Gastrocnemius medialis (tissue), 4 donors: ENCODE data around the gene IQGAP2.

Experiments used
- CTCF ChIP-seq, 5 experiments: fragments of 450-650 bp in 3 of 5; fragments of 200-600 bp in 2 of 5; sonication (generic) in 2 of 5; IDR thresholded peaks in 4 of 5; conservative IDR thresholded peaks in 1 of 5; 1 replicate in 4 of 5; 2 replicates in 1 of 5; pipeline ENCODE4 v1.5.1; 2016 to 2019; ENCODE audit warnings: antibody characterized with exemption in 5 of 5, mild to moderate bottlenecking in 3 of 5, moderate library complexity in 3 of 5
- POLR2A ChIP-seq, 2 donors: fragments of 450-650 bp; IDR thresholded peaks; one replicate each; pipeline ENCODE4 v1.6.1; 2017; ENCODE audit warnings: antibody characterized with exemption in 2 of 2, mild to moderate bottlenecking in 2 of 2, moderate library complexity in 2 of 2

DNA sequence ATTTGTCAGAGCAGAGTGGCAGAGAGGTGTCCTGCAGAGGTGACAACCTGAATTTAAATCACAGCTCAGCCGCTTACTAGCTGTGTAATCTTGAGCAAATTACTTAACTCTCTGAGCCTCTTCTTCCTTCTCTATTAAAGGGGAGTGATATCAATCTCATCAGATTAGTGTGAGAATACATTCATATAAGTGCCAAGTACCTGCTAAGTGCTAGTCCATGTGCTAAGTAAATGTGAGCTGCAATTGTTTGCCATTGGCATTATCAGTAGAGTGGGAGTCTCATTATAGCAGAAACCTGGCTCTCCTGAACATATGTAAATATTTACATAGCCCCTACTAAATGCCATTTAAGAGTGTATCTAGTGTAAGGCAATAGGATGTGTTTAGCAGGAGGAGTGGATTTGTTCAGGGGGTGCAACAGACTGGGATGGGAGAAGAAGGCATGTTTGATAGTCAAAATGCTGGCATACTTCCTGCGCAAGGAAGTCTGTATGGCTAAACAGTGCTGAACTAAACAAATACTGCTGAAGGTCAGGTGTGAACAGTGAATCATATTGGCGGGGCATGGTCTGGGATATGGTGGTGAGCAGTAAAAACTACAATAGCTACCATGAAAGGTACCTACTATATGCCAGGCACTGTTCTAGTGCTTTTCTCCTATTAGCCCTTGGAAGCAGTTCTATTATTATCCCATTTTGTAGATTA is 145.6 kb downstream of the IQGAP2 start:
- TF ChIP-seq CTCF (IDR thresholded peaks at IDR 0.05 in 4 of 5, conservative IDR thresholded peaks at IDR 0.05 in 1 of 5): no peak
- TF ChIP-seq POLR2A (IDR thresholded peaks at IDR 0.05): no peak
